Amygdala (tissue), 56 donors: Measurements from ENCODE around the gene TLR6.

Experiments
- DNase-seq, 56 donors: peaks; one replicate each; lab custom pipeline; 2025; lab: John Stamatoyannopoulos, UW

TLR6 gene

GRCh38 chr4:38869511-38869910, 12.9 kb upstream of the TLR6 start:
- no peak for DNase-seq

GRCh38 chr4:38868059-38868960, 11.7 kb upstream of the TLR6 start:
- DNase-seq = peak in 12 of 56 donors; percentile 19 to 84 (median 42)

- DNase-seq = peak in 53 of 56 donors; percentile 4 to 87 (median 51)
These were observed 11.0 kb upstream of the TLR6 start, which contains the start of gene FAM114A1 for GRCh38 chr4:38867478-38868058. FAM114A1 (plus strand) TSS chr4:38867806; CDS start chr4:38878079, 10,273 bp downstream.

GRCh38 chr4:38866973-38867477, 10.4 kb upstream of the TLR6 start:
- DNase-seq = no peak

GRCh38 chr4:38865445-38865844, 8.8 kb upstream of the TLR6 start:
- no peak for DNase-seq

GRCh38 chr4:38861791-38862190, 5.2 kb upstream of the TLR6 start:
- DNase-seq = no peak

GRCh38 chr4:38860788-38861424, 4.3 kb upstream of the TLR6 start:
- DNase-seq = no peak

GRCh38 chr4:38859501-38859900, 2.9 kb upstream of the TLR6 start:
- no peak for DNase-seq

GRCh38 chr4:38858097-38858420, 1.4 kb upstream of the TLR6 start:
- no peak for DNase-seq

GRCh38 chr4:38857354-38858096, 908 bp upstream of the TLR6 start:
- DNase-seq = peak in 7 of 56 donors; percentile 8 to 50 (median 21)

- DNase-seq = no peak
These were observed 571 bp downstream of the TLR6 start for GRCh38 chr4:38856046-38856445.

- DNase-seq = no peak
These were observed 1.2 kb downstream of the TLR6 start for GRCh38 chr4:38855466-38855865.

GRCh38 chr4:38846015-38846414, 10.6 kb downstream of the TLR6 start:
- no peak for DNase-seq

GRCh38 chr4:38842994-38843393, 13.6 kb downstream of the TLR6 start:
- DNase-seq = no peak

- no peak for DNase-seq
These were observed 18.8 kb downstream of the TLR6 start for GRCh38 chr4:38837849-38838248.

GRCh38 chr4:38837334-38837733, 19.3 kb downstream of the TLR6 start:
- no peak for DNase-seq

GRCh38 chr4:38834570-38834969, 22.0 kb downstream of the TLR6 start:
- no peak for DNase-seq

GRCh38 chr4:38832624-38833528, 23.7 kb downstream of the TLR6 start:
- no peak for DNase-seq

GRCh38 chr4:38832206-38832605, 24.4 kb downstream of the TLR6 start:
- DNase-seq = no peak

GRCh38 chr4:38831653-38832052, 25.0 kb downstream of the TLR6 start:
- DNase-seq = no peak
